Cerebellar nuclear complex (tissue), 1 donor: ENCODE data around the gene TOMM34.

ENCODE experiments used
- DNase-seq, 2 experiments: peaks; one replicate each; lab custom pipeline; 2025; lab: John Stamatoyannopoulos, UW

Gene TOMM34

GRCh38 chr20:44894959-44895358 lies 65.2 kb downstream of the TOMM34 start:
- no peak for DNase-seq
